ENCODE measurements around the gene LBP. TPM values are rescaled to one million over a fixed set of nuclear protein-coding genes. Genes with fewer than 3 reads are reported as not detected.
A peak's percentile ranks its signal among the peaks of the same experiment; 100 is the strongest.

Gene LBP
- total RNA-seq, 2 donors from 2014 or later: 2.3 TPM; not detected in 1

DNA sequence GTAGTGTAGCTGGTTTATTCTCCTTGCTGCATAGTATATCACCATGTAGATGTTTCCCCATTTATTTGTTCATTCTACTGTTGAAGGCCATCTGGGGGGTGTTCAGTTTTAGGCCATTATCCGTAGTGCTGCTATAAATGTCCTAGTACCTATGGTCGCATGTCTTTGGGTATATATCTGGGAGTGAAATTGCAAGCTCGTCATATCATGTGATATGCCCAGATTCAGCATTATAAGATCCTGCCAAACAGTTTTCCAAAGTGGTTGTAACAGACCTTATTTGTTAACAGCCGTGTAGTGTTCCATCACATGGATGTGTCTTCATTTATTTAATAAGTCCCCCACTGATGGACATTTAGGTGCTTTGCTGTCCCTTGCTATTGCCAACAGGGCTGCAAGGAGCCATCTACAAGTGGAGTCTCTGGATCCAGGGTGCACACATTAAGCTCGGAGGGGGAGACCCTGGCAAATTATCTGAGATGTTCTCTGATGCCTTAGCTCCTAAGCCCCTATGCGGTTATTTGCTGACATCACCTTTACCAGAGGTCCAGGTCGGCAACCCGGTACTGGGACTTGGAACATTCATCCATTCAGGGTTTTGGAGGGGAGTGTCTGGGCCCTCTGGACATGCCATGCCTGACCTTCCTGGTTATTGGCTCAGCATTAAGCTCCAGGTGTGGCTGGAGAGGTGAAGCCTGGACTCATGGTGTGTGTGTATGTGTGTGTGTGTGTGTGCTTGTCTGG lies 16.9 kb downstream of the LBP start:
- TF ChIP-seq, protein P1, sequence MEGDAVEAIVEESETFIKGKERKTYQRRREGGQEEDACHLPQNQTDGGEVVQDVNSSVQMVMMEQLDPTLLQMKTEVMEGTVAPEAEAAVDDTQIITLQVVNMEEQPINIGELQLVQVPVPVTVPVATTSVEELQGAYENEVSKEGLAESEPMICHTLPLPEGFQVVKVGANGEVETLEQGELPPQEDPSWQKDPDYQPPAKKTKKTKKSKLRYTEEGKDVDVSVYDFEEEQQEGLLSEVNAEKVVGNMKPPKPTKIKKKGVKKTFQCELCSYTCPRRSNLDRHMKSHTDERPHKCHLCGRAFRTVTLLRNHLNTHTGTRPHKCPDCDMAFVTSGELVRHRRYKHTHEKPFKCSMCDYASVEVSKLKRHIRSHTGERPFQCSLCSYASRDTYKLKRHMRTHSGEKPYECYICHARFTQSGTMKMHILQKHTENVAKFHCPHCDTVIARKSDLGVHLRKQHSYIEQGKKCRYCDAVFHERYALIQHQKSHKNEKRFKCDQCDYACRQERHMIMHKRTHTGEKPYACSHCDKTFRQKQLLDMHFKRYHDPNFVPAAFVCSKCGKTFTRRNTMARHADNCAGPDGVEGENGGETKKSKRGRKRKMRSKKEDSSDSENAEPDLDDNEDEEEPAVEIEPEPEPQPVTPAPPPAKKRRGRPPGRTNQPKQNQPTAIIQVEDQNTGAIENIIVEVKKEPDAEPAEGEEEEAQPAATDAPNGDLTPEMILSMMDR (IDR thresholded peaks at IDR 0.05): no peak
- Histone ChIP-seq H3K27ac (no peak overlapping the region), H3K36me3 (no peaks in the 10 kb centered on the region), H3K4me1 (no peaks in the 10 kb centered on the region), H3K4me3 (no peak overlapping the region), H3K9me3 (no peaks in the 10 kb centered on the region), H3K27me3 (no peaks in the 10 kb centered on the region)
- no peak for DNase-seq (ENCODE audit: low spot score)

- no peaks in the 10 kb centered on the region for H3K27me3 ChIP-seq
- no peak overlapping the region for H3K27ac ChIP-seq
- peaks cover 0 to 14% of the 10 kb centered on the region in 2 donors for H3K4me1 ChIP-seq
- no peaks in the 10 kb centered on the region for H3K36me3 ChIP-seq
- no peak for DNase-seq (ENCODE audit: low spot score)
- no peaks in the 10 kb centered on the region for H3K9me3 ChIP-seq
- no peak overlapping the region for H3K4me3 ChIP-seq
- TF ChIP-seq, protein P1 (IDR thresholded peaks at IDR 0.05): no peak
Measured at GRCh38 chr20:38369389-38369788, 23.1 kb downstream of the LBP start.

DNA sequence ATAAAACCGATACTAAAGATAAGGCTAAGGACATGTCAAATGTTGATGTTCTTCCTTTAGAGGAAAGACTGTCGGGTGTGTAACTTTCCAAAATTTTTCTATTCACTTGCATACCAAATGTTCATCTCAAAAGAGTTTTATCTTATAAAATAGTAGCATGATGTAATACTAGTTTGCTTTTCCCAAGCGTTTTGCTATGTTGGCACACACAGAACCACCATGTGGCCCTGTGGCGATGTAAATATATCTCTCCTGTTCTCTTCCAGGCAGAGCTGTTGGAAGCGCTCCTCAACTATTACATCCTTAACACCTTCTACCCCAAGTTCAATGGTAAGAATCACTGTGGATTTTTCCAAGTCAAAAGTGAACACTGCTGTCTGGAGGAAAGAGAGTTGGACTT lies 26.5 kb downstream of the LBP start:
- DNase-seq (ENCODE audit: low spot score): no peak
- no peaks in the 10 kb centered on the region for H3K27me3 ChIP-seq
- H3K9me3 ChIP-seq: no peaks in the 10 kb centered on the region
- TF ChIP-seq, protein P1 (IDR thresholded peaks at IDR 0.05): no peak
- no peaks in the 10 kb centered on the region for H3K36me3 ChIP-seq
- peak overlapping the region in 1 of 2 donors; percentile 35 for H3K27ac ChIP-seq
- peaks cover 0 to 14% of the 10 kb centered on the region in 2 donors for H3K4me1 ChIP-seq
- H3K4me3 ChIP-seq: no peak overlapping the region

- Histone ChIP-seq H3K4me3 (no peak overlapping the region), H3K36me3 (no peaks in the 10 kb centered on the region), H3K27me3 (no peaks in the 10 kb centered on the region), H3K9me3 (no peaks in the 10 kb centered on the region), H3K4me1 (peaks cover 0 to 14% of the 10 kb centered on the region in 2 donors), H3K27ac (peak overlapping the region in 1 of 2 donors; percentile 35)
- peak; percentile 63 for DNase-seq (ENCODE audit: low spot score)
- TF ChIP-seq, protein P1 (IDR thresholded peaks at IDR 0.05): no peak
Measured at GRCh38 chr20:38373231-38373867, 27.1 kb downstream of the LBP start.

GRCh38 chr20:38373898-38374297 lies 27.6 kb downstream of the LBP start:
- H3K27ac ChIP-seq: no peak overlapping the region
- H3K9me3 ChIP-seq: no peaks in the 10 kb centered on the region
- TF ChIP-seq, protein P1 (IDR thresholded peaks at IDR 0.05): no peak

More at GRCh38 chr20:38373898-38374297, 27.6 kb downstream of the LBP start:
- DNase-seq (ENCODE audit: low spot score): no peak
- Histone ChIP-seq H3K27me3 (no peaks in the 10 kb centered on the region), H3K4me1 (peaks cover 0 to 14% of the 10 kb centered on the region in 2 donors), H3K4me3 (no peak overlapping the region), H3K36me3 (no peaks in the 10 kb centered on the region)
